ENCODE results near the gene MAPKBP1. TPM values are rescaled to one million over a fixed set of nuclear protein-coding genes. Genes with fewer than 3 reads are reported as not detected.

Gene MAPKBP1
- total RNA-seq, 1 experiment from 2014 or later = 14.5 TPM

DNA sequence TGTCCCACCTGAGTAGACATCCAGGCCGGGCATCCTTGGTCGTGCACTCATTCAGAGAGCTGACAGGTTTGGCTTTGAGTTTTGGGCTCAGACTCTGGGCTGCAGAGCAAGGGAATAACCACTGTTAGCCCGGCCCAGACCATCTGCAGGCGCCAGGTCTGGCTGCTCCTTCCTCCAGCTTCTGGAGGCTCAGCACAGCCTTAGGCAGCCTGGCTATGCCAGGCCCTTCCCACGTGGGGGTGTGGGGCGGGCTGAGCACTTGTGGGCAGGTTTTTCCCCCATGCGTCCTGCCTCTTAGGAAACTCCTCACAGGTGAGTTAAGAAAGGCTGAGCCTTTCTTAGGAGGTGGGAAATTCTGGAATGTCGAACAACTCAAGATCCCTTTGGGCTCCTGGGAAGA is 75.6 kb downstream of the MAPKBP1 start (continued):
- TF ChIP-seq, protein P1, sequence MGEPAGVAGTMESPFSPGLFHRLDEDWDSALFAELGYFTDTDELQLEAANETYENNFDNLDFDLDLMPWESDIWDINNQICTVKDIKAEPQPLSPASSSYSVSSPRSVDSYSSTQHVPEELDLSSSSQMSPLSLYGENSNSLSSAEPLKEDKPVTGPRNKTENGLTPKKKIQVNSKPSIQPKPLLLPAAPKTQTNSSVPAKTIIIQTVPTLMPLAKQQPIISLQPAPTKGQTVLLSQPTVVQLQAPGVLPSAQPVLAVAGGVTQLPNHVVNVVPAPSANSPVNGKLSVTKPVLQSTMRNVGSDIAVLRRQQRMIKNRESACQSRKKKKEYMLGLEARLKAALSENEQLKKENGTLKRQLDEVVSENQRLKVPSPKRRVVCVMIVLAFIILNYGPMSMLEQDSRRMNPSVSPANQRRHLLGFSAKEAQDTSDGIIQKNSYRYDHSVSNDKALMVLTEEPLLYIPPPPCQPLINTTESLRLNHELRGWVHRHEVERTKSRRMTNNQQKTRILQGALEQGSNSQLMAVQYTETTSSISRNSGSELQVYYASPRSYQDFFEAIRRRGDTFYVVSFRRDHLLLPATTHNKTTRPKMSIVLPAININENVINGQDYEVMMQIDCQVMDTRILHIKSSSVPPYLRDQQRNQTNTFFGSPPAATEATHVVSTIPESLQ (CRISPR knock-in tag; IDR thresholded peaks at IDR 0.05) = no peak

DNA sequence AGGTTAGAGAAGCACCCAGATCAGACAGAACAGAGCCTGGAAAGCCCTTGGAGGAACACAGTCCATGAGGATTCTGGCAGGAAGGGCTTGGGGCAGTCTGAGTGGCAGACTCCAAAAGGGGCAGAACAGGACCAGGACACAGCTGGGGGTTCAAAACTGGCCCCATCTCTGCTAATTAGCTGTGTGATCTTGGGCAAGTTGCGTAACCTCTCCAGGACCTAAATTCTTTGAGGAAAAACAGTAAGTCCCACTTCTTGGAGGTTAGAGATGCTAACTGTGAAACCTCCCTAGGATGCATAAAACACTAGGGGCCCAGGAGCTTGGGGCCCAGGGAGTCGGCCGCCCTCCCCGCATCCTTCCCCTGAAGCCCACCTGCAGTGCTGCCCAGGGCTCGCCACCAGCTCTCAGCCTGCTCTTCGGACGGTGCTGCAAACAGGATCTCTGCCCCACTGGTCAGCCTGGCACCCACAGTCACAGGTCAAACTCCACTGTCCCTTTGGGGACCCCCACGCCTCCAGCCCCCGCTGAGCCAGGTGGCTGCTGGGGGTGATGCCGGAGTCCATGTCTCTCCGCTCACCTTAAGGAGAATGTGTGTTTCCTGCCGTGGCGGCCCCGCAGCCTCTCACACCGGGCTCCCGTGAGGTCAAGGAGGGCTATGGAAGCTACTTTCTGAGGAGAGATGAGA is 76.3 kb downstream of the MAPKBP1 start:
- POLR2A ChIA-PET = interaction anchor here (0.6 to 2.0 kb wide), 2 partner anchors 23 to 70 kb away, joined by 3 to 4 read pairs; no protein-coding TSS in a partner anchor
- no peaks in the 10 kb centered on the region for H3K9me3 Mint-ChIP-seq
- H3K4me3 Mint-ChIP-seq = no peak overlapping the region
- DNase-seq (ENCODE audit: low spot score) = no peak
- H3K27ac Mint-ChIP-seq = no peak overlapping the region
- TF ChIP-seq, protein P2, sequence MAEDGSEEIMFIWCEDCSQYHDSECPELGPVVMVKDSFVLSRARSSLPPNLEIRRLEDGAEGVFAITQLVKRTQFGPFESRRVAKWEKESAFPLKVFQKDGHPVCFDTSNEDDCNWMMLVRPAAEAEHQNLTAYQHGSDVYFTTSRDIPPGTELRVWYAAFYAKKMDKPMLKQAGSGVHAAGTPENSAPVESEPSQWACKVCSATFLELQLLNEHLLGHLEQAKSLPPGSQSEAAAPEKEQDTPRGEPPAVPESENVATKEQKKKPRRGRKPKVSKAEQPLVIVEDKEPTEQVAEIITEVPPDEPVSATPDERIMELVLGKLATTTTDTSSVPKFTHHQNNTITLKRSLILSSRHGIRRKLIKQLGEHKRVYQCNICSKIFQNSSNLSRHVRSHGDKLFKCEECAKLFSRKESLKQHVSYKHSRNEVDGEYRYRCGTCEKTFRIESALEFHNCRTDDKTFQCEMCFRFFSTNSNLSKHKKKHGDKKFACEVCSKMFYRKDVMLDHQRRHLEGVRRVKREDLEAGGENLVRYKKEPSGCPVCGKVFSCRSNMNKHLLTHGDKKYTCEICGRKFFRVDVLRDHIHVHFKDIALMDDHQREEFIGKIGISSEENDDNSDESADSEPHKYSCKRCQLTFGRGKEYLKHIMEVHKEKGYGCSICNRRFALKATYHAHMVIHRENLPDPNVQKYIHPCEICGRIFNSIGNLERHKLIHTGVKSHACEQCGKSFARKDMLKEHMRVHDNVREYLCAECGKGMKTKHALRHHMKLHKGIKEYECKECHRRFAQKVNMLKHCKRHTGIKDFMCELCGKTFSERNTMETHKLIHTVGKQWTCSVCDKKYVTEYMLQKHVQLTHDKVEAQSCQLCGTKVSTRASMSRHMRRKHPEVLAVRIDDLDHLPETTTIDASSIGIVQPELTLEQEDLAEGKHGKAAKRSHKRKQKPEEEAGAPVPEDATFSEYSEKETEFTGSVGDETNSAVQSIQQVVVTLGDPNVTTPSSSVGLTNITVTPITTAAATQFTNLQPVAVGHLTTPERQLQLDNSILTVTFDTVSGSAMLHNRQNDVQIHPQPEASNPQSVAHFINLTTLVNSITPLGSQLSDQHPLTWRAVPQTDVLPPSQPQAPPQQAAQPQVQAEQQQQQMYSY (CRISPR knock-in tag; IDR thresholded peaks at IDR 0.05) = no peak
- TF ChIP-seq SP1 (CRISPR knock-in tag; conservative IDR thresholded peaks at IDR 0.05) (no peak), ELF4 (CRISPR knock-in tag; IDR thresholded peaks at IDR 0.05; ENCODE audit: low read depth) (no peak), ESRRA (CRISPR knock-in tag; IDR thresholded peaks at IDR 0.05; ENCODE audit: borderline replicate concordance) (no peak)
- TF ChIP-seq, protein P3, sequence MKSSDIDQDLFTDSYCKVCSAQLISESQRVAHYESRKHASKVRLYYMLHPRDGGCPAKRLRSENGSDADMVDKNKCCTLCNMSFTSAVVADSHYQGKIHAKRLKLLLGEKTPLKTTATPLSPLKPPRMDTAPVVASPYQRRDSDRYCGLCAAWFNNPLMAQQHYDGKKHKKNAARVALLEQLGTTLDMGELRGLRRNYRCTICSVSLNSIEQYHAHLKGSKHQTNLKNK (CRISPR knock-in tag; IDR thresholded peaks at IDR 0.05) = no peak
- TF ChIP-seq, protein P4, sequence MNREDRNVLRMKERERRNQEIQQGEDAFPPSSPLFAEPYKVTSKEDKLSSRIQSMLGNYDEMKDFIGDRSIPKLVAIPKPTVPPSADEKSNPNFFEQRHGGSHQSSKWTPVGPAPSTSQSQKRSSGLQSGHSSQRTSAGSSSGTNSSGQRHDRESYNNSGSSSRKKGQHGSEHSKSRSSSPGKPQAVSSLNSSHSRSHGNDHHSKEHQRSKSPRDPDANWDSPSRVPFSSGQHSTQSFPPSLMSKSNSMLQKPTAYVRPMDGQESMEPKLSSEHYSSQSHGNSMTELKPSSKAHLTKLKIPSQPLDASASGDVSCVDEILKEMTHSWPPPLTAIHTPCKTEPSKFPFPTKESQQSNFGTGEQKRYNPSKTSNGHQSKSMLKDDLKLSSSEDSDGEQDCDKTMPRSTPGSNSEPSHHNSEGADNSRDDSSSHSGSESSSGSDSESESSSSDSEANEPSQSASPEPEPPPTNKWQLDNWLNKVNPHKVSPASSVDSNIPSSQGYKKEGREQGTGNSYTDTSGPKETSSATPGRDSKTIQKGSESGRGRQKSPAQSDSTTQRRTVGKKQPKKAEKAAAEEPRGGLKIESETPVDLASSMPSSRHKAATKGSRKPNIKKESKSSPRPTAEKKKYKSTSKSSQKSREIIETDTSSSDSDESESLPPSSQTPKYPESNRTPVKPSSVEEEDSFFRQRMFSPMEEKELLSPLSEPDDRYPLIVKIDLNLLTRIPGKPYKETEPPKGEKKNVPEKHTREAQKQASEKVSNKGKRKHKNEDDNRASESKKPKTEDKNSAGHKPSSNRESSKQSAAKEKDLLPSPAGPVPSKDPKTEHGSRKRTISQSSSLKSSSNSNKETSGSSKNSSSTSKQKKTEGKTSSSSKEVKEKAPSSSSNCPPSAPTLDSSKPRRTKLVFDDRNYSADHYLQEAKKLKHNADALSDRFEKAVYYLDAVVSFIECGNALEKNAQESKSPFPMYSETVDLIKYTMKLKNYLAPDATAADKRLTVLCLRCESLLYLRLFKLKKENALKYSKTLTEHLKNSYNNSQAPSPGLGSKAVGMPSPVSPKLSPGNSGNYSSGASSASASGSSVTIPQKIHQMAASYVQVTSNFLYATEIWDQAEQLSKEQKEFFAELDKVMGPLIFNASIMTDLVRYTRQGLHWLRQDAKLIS (CRISPR knock-in tag; IDR thresholded peaks at IDR 0.05; ENCODE audit: borderline replicate concordance) = 0 out of 2 replicates have a peak, but pooled peaks have one; percentile 44
- ATAC-seq = no peak
- H3K4me1 Mint-ChIP-seq = peaks cover 3% of the 10 kb centered on the region
- H3K27me3 Mint-ChIP-seq (ENCODE audit: low read depth) = no peaks in the 10 kb centered on the region
- peaks cover 10% of the 10 kb centered on the region for H3K36me3 Mint-ChIP-seq
- CTCF ChIA-PET = interaction anchor here (0.5 to 4.4 kb wide), 6 partner anchors 12 to 1304 kb away, joined by 3 to 37 read pairs (median 4); partner anchors contain the start of gene MAPKBP1

DNA sequence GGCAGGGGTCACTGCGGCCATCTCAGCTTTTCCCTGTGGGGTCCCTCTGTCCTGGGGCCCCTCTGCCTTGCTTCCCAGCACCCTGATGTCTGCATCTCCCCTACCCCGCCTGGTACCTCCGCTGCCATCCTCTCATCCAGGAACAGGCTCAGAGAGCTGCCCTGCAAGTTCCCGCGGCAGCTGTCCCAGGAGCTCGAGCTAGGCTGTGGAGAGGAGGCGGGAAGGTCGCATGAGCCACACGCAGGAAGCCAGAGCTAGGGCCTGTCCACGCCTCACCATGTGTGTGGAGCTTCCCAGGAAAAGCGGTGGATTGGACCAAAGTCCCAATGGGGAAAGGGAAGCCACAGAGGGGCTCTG is 76.9 kb downstream of the MAPKBP1 start:
- CTCF ChIA-PET = interaction anchor here (0.5 to 4.4 kb wide), 7 partner anchors 11 to 1305 kb away, joined by 3 to 37 read pairs (median 4); partner anchors contain the start of gene MAPKBP1
- Mint-ChIP-seq H3K4me3 (no peak overlapping the region), H3K4me1 (peaks cover 4% of the 10 kb centered on the region), H3K27me3 (ENCODE audit: low read depth) (no peaks in the 10 kb centered on the region), H3K9me3 (no peaks in the 10 kb centered on the region), H3K36me3 (peaks cover 10% of the 10 kb centered on the region), H3K27ac (peak overlapping the region; percentile 57; the same call in 1 of the 2 replicates)
- POLR2A ChIA-PET = interaction anchor here (0.6 to 2.0 kb wide), 2 partner anchors 24 to 71 kb away, joined by 3 to 4 read pairs; no protein-coding TSS in a partner anchor
- no peak for TF ChIP-seq SOX15 (CRISPR knock-in tag; IDR thresholded peaks at IDR 0.05)
- no peak for TF ChIP-seq NR2C2 (CRISPR knock-in tag; IDR thresholded peaks at IDR 0.05)
- TF ChIP-seq, protein P1 (CRISPR knock-in tag; IDR thresholded peaks at IDR 0.05) = no peak
- no peak for TF ChIP-seq GABPB1 (CRISPR knock-in tag; IDR thresholded peaks at IDR 0.05)
- ATAC-seq (no peak), DNase-seq (ENCODE audit: low spot score) (no peak)

All from WTC11 (cell line).